Colonic mucosa (tissue), 4 donors: ENCODE data around the gene OGN. TPM values are rescaled to one million over a fixed set of nuclear protein-coding genes. Genes with fewer than 3 reads are reported as not detected.

ENCODE experiments used
- DNase-seq: peaks from one replicate; pipeline ENCODE4 v3.0.0-alpha.2; 2020
- H3K27ac ChIP-seq: fragments of 200-600 bp; one replicate; pipeline ENCODE4 v1.8.0; 2021
- H3K27me3 ChIP-seq: fragments of 200-600 bp; one replicate; pipeline ENCODE4 v1.8.0; 2021
- H3K36me3 ChIP-seq: fragments of 200-600 bp; one replicate; pipeline ENCODE4 v1.8.0; 2021
- H3K4me1 ChIP-seq: fragments of 200-600 bp; one replicate; pipeline ENCODE4 v1.8.0; 2021; ENCODE audit warnings: mild to moderate bottlenecking
- H3K4me3 ChIP-seq: fragments of 200-600 bp; one replicate; pipeline ENCODE4 v1.8.0; 2021
- H3K9ac ChIP-seq, 2 donors: one replicate each; pipeline ENCODE4 v1.7.0; 2013; ENCODE audit warnings: control low read depth in 2 of 2, low read depth in 2 of 2, low read length in 2 of 2
- H3K9me3 ChIP-seq: fragments of 200-600 bp; one replicate; pipeline ENCODE4 v1.8.0; 2021
- CTCF ChIP-seq: fragments of 200-600 bp; IDR thresholded peaks from one replicate; pipeline ENCODE4 v1.8.0; 2022; ENCODE audit warnings: antibody characterized with exemption, mild to moderate bottlenecking
- intact Hi-C: fragments of 100-400 bp; cut with DNase I; formaldehyde crosslinking; loops from one replicate; pipeline ENCODE4 v1.14.1; 2022
- total RNA-seq, 2 donors: library from RNA; stranded (reverse); fragmentation: NEBNext Ultra II Directional in 1 of 2; extraction: Animal tissue kit (Norgen Biotek cat#: 25700) in 1 of 2; gene quantifications; one replicate each; pipeline ENCODE4 v1.2.1, GENCODE V29; 2021
- donor health status: healthy.
- donor health status: DM: no; HTN: no; CAD: no.
- donor health status: DM: no; HTN: no; CAD: no.

The OGN gene
- total RNA-seq, 2 donors from 2014 or later: 3.2 to 13.9 TPM

GRCh38 chr9:92402826-92403745, 1.3 kb downstream of the OGN start:
- Histone ChIP-seq H3K4me3 (no peak overlapping the region), H3K27ac (no peak overlapping the region), H3K4me1 (peaks cover 5% of the 10 kb centered on the region), H3K27me3 (no peaks in the 10 kb centered on the region), H3K9ac (no peak overlapping the region), H3K36me3 (no peaks in the 10 kb centered on the region), H3K9me3 (no peaks in the 10 kb centered on the region)
- no peak for TF ChIP-seq CTCF
- DNase-seq: no peak
- intact Hi-C loops: no loop called here

GRCh38 chr9:92402360-92402759, 2.0 kb downstream of the OGN start:
- H3K4me1 ChIP-seq: peaks cover 5% of the 10 kb centered on the region
- no peak overlapping the region for H3K9ac ChIP-seq
- intact Hi-C loops: no loop called here
- H3K27me3 ChIP-seq: no peaks in the 10 kb centered on the region
- no peak for DNase-seq
- TF ChIP-seq CTCF: no peak
- H3K4me3 ChIP-seq: no peak overlapping the region
- H3K36me3 ChIP-seq: no peaks in the 10 kb centered on the region
- no peak overlapping the region for H3K27ac ChIP-seq
- no peaks in the 10 kb centered on the region for H3K9me3 ChIP-seq

GRCh38 chr9:92397853-92398252, 6.5 kb downstream of the OGN start:
- TF ChIP-seq CTCF: no peak
- H3K9ac ChIP-seq: no peak overlapping the region

GRCh38 chr9:92395617-92396016, 8.8 kb downstream of the OGN start:
- Histone ChIP-seq H3K4me3 (no peak overlapping the region), H3K36me3 (no peaks in the 10 kb centered on the region), H3K27ac (no peak overlapping the region), H3K4me1 (no peaks in the 10 kb centered on the region), H3K27me3 (no peaks in the 10 kb centered on the region), H3K9ac (no peak overlapping the region), H3K9me3 (no peaks in the 10 kb centered on the region)
- no peak for TF ChIP-seq CTCF
- DNase-seq: no peak
- intact Hi-C loops: no loop called here

More at GRCh38 chr9:92397853-92398252, 6.5 kb downstream of the OGN start:
- Histone ChIP-seq H3K36me3 (no peaks in the 10 kb centered on the region), H3K9me3 (no peaks in the 10 kb centered on the region), H3K27ac (no peak overlapping the region), H3K27me3 (no peaks in the 10 kb centered on the region), H3K4me1 (no peaks in the 10 kb centered on the region), H3K4me3 (no peak overlapping the region)
- no peak for DNase-seq
- intact Hi-C loops: no loop called here

GRCh38 chr9:92393686-92394085, 10.7 kb downstream of the OGN start:
- H3K36me3 ChIP-seq: no peaks in the 10 kb centered on the region
- no peaks in the 10 kb centered on the region for H3K27me3 ChIP-seq
- DNase-seq: no peak
- H3K4me3 ChIP-seq: no peak overlapping the region
- TF ChIP-seq CTCF: no peak
- H3K9ac ChIP-seq: no peak overlapping the region
- no peaks in the 10 kb centered on the region for H3K9me3 ChIP-seq
- no peaks in the 10 kb centered on the region for H3K4me1 ChIP-seq
- intact Hi-C loops: no loop called here
- no peak overlapping the region for H3K27ac ChIP-seq
